Measurements from ENCODE around the gene AP1M2. TPM values are rescaled to one million over a fixed set of nuclear protein-coding genes. Genes with fewer than 3 reads are reported as not detected.

Gene AP1M2
- total RNA-seq (not detected in 2 replicates), polyA plus RNA-seq (0.19 TPM in 1 of 2 replicates, not detected in the other), polyA minus RNA-seq (not detected in 2 replicates), Bru-seq, nascent RNA (not detected), BruChase-seq, experiment 1, labeled RNA remaining after a 6-hour chase (percentile 6 among the genes with signal in this experiment), BruChase-seq, experiment 2, labeled RNA remaining after a 2-hour chase (not detected)
- not detected in 2 replicates for polyA plus RNA-seq (2011; cell fraction: cytosol; rRNA removed)
- polyA plus RNA-seq (2011; cell fraction: nucleus; rRNA removed): not detected in 2 replicates
- not detected in 2 replicates for polyA plus RNA-seq (2012)
- 15.0 TPM for polyA minus RNA-seq (2011; cell fraction: cytosol; rRNA and poly(A)+ RNA removed)
- not detected in 2 replicates for polyA minus RNA-seq (2011; cell fraction: nucleus; rRNA and poly(A)+ RNA removed)
- long read RNA-seq, partial matches to known transcripts: 0 of 1 reads
- long read RNA-seq, other reads (novel, unspliced or antisense): 1 of 1 reads

GRCh38 chr19:10587022-10587838 lies at the start of gene AP1M2:
Gene AP1M2 (minus strand): TSS chr19:10587312. CDS start chr19:10587231, 81 bp downstream.
- Histone ChIP-seq H3K79me2 (ENCODE audit: control insufficient read depth, insufficient read depth, low read length) (no peaks in the 10 kb centered on the region), H3K4me1 (ENCODE audit: control insufficient read depth, extremely low read depth, insufficient read depth, low read length) (no peaks in the 10 kb centered on the region), H3K4me3 (replicated peaks in 1 of 3; ENCODE audit: insufficient read depth in 1 of 3, low read depth in 1 of 3, low read length in 3 of 3) (no peak within 1 kb of the TSS), H3K9me3 (replicated peaks; ENCODE audit: control insufficient read depth, insufficient read depth, low read length) (no peaks in the 10 kb centered on the region), H3K4me2 (ENCODE audit: insufficient read depth, low read length) (no peak within 1 kb of the TSS), H3K27ac (ENCODE audit: insufficient read depth, low read depth, low read length) (no peak within 1 kb of the TSS), H2AFZ (ENCODE audit: low read depth, low read length) (no peak within 1 kb of the TSS), H4K20me1 (replicated peaks; ENCODE audit: control insufficient read depth, extremely low read depth, insufficient read depth, low read length) (no peaks in the 10 kb centered on the region), H3K9me1 (replicated peaks; ENCODE audit: control insufficient read depth, extremely low read depth, insufficient read depth, low read length) (no peaks in the 10 kb centered on the region), H3K9ac (replicated peaks; ENCODE audit: extremely low read depth, insufficient read depth, low read length) (no peak within 1 kb of the TSS), H3K36me3 (ENCODE audit: control insufficient read depth in 2 of 2, extremely low read depth in 1 of 2, insufficient read depth in 2 of 2, low read length in 2 of 2) (no peaks in the 10 kb centered on the region), H3K27me3 (ENCODE audit: control insufficient read depth in 2 of 2, insufficient read depth in 2 of 2, low read length in 2 of 2) (peaks cover 10% of the 10 kb centered on the region in 2 experiments)
- POLR2A ChIA-PET: no interaction called here
- BruUV-seq (replicated peaks): no TSS peak
- peak; percentile 78 for TF ChIP-seq EZH2 (IDR thresholded peaks at IDR 0.05; ENCODE audit: borderline replicate concordance, low read depth, low read length, severe bottlenecking)
- no peak for TF ChIP-seq POLR2A (IDR thresholded peaks at IDR 0.05; ENCODE audit: low read depth, low read length)
- DNase-seq (ENCODE audit: low read depth, low spot score): no peak
- intact Hi-C loops (cut with micrococcal nuclease) (no loop called here), dilution Hi-C loops (cut with MboI; ENCODE audit: extremely low pct_ligation_motif_present, low sequenced_read_pairs) (no loop called here)
- CTCF ChIA-PET: interaction anchor here (1.8 to 9.1 kb wide), 2 partner anchors 59 to 112 kb away, joined by 8 to 654 read pairs; no protein-coding TSS in a partner anchor
- no peak for FAIRE-seq

GRCh38 chr19:10636304-10636972 lies 49.3 kb upstream of the AP1M2 start:
- dilution Hi-C loops (cut with MboI; ENCODE audit: extremely low pct_ligation_motif_present, low sequenced_read_pairs) (no loop called here), intact Hi-C loops (cut with micrococcal nuclease) (no loop called here)
- CTCF ChIA-PET: interaction anchor here (1.5 kb wide), 1 partner anchor 8 kb away, joined by 8 read pairs; no protein-coding TSS in a partner anchor
- H3K4me1 ChIP-seq (ENCODE audit: control insufficient read depth, extremely low read depth, insufficient read depth, low read length): no peaks in the 10 kb centered on the region
- peaks cover 7 to 52% of the 10 kb centered on the region in 2 experiments for H3K36me3 ChIP-seq (ENCODE audit: control insufficient read depth in 2 of 2, extremely low read depth in 1 of 2, insufficient read depth in 2 of 2, low read length in 2 of 2)
- H3K9me1 ChIP-seq (replicated peaks; ENCODE audit: control insufficient read depth, extremely low read depth, insufficient read depth, low read length): no peaks in the 10 kb centered on the region
- H3K27me3 ChIP-seq (ENCODE audit: control insufficient read depth in 2 of 2, insufficient read depth in 2 of 2, low read length in 2 of 2): no peaks in the 10 kb centered on the region
- no peaks in the 10 kb centered on the region for H3K79me2 ChIP-seq (ENCODE audit: control insufficient read depth, insufficient read depth, low read length)
- H2AFZ ChIP-seq (ENCODE audit: low read depth, low read length): no peak overlapping the region
- no peak overlapping the region for H3K27ac ChIP-seq (ENCODE audit: insufficient read depth, low read depth, low read length)
- DNase-seq (ENCODE audit: low read depth, low spot score) (no peak), FAIRE-seq (no peak)
- no TSS peak for BruUV-seq (replicated peaks)
- POLR2A ChIA-PET: no interaction called here
- no peak overlapping the region for H3K9ac ChIP-seq (replicated peaks; ENCODE audit: extremely low read depth, insufficient read depth, low read length)
- TF ChIP-seq POLR2AphosphoS5 (IDR thresholded peaks at IDR 0.05; ENCODE audit: insufficient read depth, low read depth, low read length) (no peak), CTCF (IDR thresholded peaks at IDR 0.05; ENCODE audit: extremely low read depth in 1 of 2, insufficient read depth in 1 of 2, low read depth in 1 of 2, low read length in 2 of 2) (no peak), MAX (IDR thresholded peaks at IDR 0.05; ENCODE audit: insufficient read depth, insufficient read length) (no peak), GATA2 (IDR thresholded peaks at IDR 0.05; ENCODE audit: insufficient read depth, insufficient read length, low read depth, low read length) (no peak), EZH2 (IDR thresholded peaks at IDR 0.05; ENCODE audit: borderline replicate concordance, low read depth, low read length, severe bottlenecking) (no peak), JUN (IDR thresholded peaks at IDR 0.05; ENCODE audit: borderline replicate concordance, insufficient read depth, insufficient read length, low read depth) (no peak), FOS (IDR thresholded peaks at IDR 0.05; ENCODE audit: borderline replicate concordance, insufficient read depth, low read length) (no peak), MYC (IDR thresholded peaks at IDR 0.05; ENCODE audit: low read depth, low read length) (no peak), POLR2A (IDR thresholded peaks at IDR 0.05; ENCODE audit: low read depth, low read length) (no peak)
- H3K4me3 ChIP-seq (replicated peaks in 1 of 3; ENCODE audit: insufficient read depth in 1 of 3, low read depth in 1 of 3, low read length in 3 of 3): no peak overlapping the region
- H4K20me1 ChIP-seq (replicated peaks; ENCODE audit: control insufficient read depth, extremely low read depth, insufficient read depth, low read length): no peaks in the 10 kb centered on the region
- H3K9me3 ChIP-seq (replicated peaks; ENCODE audit: control insufficient read depth, insufficient read depth, low read length): no peaks in the 10 kb centered on the region
- no peak overlapping the region for H3K4me2 ChIP-seq (ENCODE audit: insufficient read depth, low read length)

Data from endothelial cell of umbilical vein (primary cell).